ENCODE results near the gene RNF126. TPM values are rescaled to one million over a fixed set of nuclear protein-coding genes. Genes with fewer than 3 reads are reported as not detected.

Gene RNF126
- total RNA-seq, 3 donors from 2014 or later = 47.5 to 69.1 (median 62.0) TPM

DNA sequence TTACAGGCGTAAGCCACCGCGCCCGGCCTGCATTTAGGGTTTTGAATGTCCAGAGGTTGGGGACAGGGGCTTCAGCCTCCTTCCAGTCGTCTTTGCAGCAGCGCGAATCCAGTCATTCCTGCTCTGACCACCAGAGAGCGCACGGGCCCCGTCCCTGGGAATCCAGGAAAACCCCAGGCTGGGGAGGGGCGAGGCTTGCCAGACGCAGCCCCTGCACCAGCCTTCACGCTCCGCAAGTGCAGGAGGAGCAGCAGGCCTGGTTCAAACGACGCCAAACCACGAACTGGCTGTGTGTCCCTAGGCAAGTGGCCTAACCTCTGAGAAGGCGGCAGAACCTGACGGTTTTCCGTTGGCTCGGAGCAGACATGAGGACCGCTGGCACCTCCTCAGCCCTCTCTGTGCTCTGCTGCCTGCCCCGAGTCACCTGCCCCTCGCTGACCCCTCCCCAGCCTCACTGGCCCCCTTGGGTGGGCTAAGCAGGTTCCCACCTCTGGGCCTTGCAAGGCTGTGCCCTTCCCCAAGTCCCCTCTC lies 2.0 kb upstream of the RNF126 start:
- intact Hi-C loops (cut with DNase I, micrococcal nuclease) = loop anchor here (5.0 kb wide), 1 partner anchor 67 kb away; no protein-coding TSS in a partner anchor
- peak; percentile 82 to 89 (median 88) for DNase-seq
- no peak overlapping the region for H3K4me3 ChIP-seq
- peak; percentile 19 for ATAC-seq
- no peaks in the 10 kb centered on the region for H3K9me3 ChIP-seq
- no peaks in the 10 kb centered on the region for H3K36me3 ChIP-seq (ENCODE audit: low read depth)
- TF ChIP-seq CTCF (IDR thresholded peaks at IDR 0.05) = peak; percentile 90
- peaks cover 22% of the 10 kb centered on the region for H3K4me1 ChIP-seq (ENCODE audit: low read depth)

- Histone ChIP-seq H3K4me3 (no peak overlapping the region), H3K9me3 (no peaks in the 10 kb centered on the region), H3K36me3 (ENCODE audit: low read depth) (no peaks in the 10 kb centered on the region), H3K4me1 (ENCODE audit: low read depth) (peaks cover 35% of the 10 kb centered on the region)
- intact Hi-C loops (cut with DNase I, micrococcal nuclease) = no loop called here
- no peak for DNase-seq
- no peak for ATAC-seq
- TF ChIP-seq CTCF (IDR thresholded peaks at IDR 0.05) = no peak
These were observed 686 bp upstream of the RNF126 start for GRCh38 chr19:663682-664117.

DNA sequence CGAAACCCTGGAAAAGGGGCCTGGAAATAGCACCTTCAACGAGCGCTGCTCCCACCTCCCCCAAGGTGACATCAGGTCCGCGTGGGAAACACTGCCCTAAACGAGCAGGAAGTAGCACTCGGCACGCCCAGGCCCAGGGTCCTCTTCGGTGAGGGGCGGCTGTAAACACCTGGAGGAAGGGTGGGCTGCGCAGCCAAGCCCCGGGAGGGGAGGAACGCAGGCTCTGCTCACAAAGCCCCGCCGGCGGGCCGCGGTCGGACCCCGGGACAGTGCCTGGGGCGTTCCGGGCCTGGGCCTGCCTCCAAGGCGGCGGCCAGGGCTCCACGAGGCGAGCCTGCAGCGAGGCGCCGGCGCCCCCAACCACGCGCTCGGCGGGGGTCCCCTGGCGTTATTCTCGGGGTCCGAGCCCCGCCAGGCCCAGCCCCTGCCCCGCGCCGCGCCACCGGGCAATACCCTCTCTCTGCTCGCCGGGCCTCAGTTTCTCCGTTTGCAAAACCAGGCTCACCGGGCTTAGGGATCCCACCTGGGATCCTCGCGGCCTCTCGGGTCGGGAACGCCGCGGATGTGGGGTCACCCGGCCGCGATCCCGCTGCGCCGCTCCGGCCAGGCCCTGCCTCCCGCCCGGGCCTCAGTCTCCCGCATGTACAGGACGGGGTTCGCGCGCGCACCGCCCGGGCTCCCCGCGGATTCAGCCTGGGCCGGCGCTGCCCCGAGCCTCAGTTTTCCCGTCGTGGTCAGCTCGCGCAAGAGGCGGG lies 630 bp downstream of the RNF126 start:
- ATAC-seq (peak; percentile 56), DNase-seq (peak; percentile 78 to 91 (median 84))
- no peaks in the 10 kb centered on the region for H3K36me3 ChIP-seq (ENCODE audit: low read depth)
- no peak for TF ChIP-seq CTCF (IDR thresholded peaks at IDR 0.05)
- intact Hi-C loops (cut with DNase I, micrococcal nuclease) = no loop called here
- peak overlapping the region; percentile 100 for H3K4me3 ChIP-seq
- no peaks in the 10 kb centered on the region for H3K9me3 ChIP-seq
- peaks cover 45% of the 10 kb centered on the region for H3K4me1 ChIP-seq (ENCODE audit: low read depth)

DNA sequence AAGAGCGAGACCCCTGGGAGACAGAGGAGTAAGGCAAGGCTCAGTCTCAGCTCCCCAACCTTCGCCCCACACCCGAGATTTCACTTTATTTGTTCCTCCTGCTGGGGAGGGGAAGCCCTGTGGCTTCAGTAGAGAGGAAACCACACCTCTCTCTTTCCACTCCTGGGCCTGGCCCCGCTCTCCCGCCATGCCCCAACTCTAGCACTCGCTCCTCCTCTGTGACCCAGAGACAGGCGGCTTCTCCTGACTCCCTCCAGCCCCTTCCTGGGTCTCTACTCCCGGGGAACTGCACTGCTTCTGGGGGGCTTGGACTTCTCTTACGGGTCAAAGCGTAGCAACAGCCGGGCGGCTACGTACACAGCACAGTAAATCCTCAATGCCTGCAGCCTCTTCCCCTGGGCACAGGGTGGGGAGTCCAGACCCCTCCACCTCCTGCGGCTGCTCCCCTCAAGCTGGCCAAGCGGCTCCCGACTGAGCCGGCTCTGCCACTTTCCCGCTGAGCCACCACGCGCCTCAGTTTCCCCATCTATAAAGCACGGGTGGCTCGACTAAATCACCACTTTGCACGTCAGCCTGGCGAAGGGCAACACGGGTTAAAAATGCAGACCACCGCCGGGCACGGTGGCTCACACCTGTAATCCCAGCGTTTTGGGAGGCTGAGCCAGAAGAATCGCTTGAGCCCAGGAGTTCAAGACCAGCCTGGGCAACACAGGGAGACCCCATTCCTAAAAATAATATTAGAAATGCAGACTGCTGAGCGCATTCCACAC lies 1.4 kb downstream of the RNF126 start:
- ATAC-seq = peak; percentile 59
- Histone ChIP-seq H3K4me3 (peak overlapping the region; percentile 100), H3K36me3 (ENCODE audit: low read depth) (no peaks in the 10 kb centered on the region), H3K9me3 (no peaks in the 10 kb centered on the region), H3K4me1 (ENCODE audit: low read depth) (peaks cover 45% of the 10 kb centered on the region)
- intact Hi-C loops (cut with DNase I, micrococcal nuclease) = no loop called here
- peak; percentile 68 to 81 (median 70) for DNase-seq
- no peak for TF ChIP-seq CTCF (IDR thresholded peaks at IDR 0.05)

DNA sequence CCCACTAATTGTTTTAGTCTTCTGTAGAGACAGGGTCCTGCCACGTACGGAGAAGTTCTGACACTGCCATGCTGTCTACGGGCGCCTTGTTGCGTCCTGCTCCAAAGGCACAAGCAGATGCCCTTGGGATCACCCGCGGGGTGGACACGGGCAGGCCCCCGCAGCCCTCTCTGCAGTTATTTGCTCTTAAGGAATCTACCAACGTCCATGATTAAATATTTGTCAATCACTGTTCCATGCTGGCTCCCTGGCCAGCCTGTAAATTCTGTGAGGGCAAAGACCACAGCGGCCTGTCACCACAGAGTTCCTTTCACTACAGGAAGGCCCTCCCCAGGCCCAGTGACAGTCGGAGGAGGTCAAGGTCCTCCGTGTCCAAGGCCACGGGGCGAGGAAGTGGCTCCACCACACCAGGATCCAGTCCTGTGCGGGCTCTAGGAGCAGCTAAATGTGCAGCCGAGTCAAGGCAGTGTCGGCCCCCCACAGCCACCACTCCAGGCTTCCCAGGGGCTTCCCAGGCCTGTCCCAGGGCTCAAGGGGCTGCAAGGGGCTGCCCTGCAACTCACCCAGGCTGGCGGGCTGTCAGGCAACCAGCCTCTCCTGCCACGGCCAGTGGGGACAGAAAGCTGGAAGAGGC lies 2.1 kb downstream of the RNF126 start:
- no peak for TF ChIP-seq CTCF (IDR thresholded peaks at IDR 0.05)
- Histone ChIP-seq H3K36me3 (ENCODE audit: low read depth) (no peaks in the 10 kb centered on the region), H3K4me3 (peak overlapping the region; percentile 100), H3K4me1 (ENCODE audit: low read depth) (peaks cover 45% of the 10 kb centered on the region), H3K9me3 (no peaks in the 10 kb centered on the region)
- intact Hi-C loops (cut with DNase I, micrococcal nuclease) = no loop called here
- ATAC-seq (peak; percentile 58), DNase-seq (peak; percentile 70 to 85 (median 80))

Measured in mucosa of descending colon (tissue), 3 donors.